HK-2 (cell line): ENCODE measurements around the gene SLC2A9.
A peak's percentile ranks its signal among the peaks of the same experiment; 100 is the strongest.

Experiments used
- DNase-seq: peaks from one replicate; pipeline ENCODE4 v3.0.0-alpha.2; 2018; ENCODE audit not compliant: unreplicated experiment

SLC2A9 gene

DNA sequence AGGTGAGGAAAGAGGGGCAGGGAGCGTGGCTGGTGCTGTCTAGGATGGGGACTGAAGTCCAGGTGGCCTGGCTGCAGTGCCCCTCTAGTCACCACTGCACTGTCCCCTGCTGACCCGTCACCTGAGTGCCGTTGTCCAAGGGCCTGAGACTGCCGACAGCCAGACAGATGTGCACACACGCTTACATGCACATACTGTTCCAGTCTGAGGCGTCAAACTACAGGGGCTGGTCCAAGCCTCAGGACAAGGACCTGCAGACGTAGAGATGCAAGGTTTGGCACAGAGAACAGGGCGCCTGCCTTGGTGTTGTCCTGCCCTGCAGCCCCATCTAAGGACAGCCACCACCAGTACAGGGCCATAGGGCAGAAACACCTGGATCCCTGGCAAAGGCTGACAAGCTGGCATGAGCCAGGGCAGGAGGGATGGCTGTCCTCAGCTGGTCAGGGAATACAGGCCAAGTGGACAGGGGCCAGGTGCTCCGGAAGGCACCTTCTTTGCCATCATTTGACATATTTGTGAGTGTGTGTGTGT lies 1.7 kb downstream of the SLC2A9 start:
- no peak for DNase-seq

DNA sequence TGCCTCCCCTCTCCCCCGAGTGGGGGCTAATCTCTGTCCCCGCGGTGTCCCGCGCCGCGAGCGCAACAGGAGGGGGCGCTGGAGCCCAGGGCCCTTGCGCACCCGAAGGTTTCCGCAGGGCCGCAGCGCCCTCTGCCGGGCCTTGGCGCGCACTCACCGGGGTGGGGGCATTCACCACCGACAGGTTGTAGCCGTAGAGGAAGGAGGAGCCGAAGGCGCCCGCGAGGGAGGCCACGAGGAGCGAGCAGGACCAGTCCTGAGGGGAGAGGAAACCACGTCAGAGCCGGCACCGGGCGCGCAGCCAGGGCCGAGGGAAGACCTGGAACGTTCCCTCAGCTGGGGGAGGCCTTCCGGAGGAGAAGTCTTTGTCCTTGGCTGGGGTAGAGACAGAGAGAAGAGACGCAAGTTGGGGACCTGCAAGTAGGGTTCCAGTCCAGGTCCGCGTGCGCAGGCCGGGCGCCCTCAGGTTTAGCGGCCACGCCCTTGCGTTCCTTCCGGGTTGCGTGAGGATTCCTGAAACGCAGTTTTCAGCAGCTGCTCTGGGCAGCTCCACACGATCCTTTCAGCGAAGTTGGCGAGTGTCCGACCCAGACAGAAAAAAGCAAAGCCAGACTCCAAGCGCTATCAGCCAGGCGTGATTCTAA lies 2.4 kb downstream of the SLC2A9 start:
- DNase-seq: peak; percentile 98

DNA sequence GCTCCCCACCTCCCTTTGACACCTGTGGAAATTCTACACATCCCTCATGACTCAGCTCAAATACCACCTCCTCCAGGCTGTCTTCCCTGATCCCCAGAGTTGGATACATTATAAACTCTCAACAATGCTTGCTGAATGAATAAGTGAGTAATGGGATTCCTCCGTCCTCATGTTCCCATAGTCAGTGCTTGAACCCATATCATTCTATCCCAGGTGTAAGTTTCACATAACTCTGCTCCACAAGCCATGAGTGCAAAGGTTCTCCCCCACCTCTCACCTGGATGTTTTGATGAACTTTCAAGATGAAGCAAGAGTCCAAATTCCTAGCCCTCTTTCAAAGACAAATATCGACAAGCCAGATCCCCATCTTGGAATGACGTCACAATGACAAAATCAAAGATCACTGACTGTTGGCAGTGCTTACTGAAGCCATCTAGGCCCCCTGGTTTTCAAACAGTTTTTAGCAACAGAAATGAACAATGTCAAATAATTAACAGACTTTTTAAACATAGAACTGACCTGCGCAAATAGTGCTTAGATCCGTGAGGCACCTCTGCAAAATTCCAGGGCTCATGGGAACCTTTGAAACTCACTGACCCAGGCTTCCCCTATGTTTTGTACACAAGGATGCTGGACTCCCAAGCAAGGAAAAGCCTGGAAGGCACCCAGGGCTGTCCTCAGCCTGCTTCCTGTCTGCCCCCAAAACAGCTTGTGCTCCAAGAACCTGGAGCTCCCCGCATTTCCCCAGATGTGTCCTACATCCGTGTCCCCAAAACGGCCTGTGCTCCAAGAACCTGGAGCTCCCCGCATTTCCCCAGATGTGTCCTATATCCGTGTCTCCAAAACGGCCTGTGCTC lies 4.0 kb downstream of the SLC2A9 start:
- DNase-seq: no peak

DNA sequence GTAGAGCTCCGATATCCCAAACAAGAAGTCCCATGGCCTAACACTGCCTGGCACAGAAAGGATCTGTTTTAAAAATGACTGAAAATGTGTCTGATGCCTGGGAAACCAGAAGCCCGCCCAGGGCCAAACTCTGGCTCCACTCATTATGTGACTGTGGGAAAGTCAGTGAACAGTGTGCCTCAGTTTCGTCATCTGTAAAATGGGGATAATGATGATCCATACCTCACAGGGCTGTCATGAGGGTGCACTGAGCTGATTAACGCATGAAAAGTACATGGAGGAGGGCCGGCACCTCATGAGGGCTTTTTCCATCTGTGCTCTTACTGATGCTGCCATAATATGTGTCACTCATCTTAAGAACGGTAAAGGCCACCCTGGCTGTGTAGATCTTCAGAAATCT lies 5.1 kb downstream of the SLC2A9 start:
- DNase-seq: no peak

DNA sequence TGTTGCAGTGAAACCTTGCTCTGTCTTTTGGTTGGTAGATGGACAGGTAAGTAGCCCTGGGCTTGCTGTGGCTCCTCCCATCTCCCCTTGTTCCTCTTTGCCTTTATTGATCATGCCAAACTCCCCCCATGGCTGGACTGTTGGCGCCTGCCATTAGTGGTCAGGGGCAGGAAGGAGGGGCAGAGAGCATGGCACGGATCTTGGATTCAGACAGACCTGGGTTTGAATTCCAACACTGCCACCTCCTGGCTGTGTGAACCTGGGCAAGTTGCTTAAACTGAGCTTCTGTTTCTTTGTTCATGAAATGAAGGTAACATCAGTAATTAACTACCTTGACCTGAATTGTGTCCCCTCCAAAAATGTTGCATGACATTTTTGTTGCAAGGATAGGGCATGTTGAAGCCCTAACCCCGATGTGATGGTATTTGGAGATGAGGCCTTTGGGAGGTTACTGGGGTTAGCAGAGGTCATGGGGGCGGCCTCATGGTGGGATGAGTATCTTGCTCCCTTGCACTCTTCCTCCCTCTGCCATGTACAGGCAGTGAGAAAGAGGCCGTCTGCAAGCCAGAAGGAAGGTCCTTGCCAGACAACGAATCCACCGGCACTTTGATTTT lies 6.0 kb downstream of the SLC2A9 start:
- peak; percentile 56 for DNase-seq

DNA sequence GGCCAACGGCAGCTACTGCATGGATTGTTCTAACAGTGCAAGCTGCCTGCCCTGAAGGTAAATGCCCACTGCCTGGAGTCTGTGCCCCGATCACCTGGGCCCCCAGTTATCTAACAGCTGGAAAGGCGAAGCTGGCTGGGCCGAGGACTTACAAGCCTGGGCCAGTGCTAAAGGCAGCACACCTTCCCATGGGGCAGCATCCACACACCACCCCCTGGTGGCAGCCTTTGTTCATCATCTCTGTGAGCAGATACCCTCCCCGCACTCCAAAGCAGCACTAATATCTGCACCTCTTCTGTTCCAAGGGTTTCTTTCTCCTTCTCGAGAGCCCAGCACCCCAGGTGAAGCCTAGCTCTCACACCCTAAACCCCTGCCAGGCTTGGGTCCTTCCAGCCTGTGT lies 7.6 kb downstream of the SLC2A9 start:
- peak; percentile 56 for DNase-seq

DNA sequence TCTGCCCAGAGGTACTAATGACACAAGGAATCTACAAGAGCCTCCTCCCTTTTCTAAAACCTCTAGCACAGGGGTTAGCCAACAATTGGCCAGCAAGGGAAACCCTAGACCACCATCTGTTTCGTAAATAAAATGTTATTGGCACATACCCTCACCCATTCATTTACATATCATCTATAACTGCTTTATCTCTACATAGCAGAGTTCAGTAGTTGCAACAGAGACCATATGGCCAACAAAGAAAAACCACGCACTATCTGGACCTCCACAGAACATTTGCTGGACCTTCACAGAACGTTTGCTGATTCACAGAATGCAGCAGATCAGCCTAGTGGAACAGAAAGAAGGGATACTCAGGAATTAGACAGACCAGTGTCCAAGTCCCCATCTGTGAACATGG lies 9.4 kb downstream of the SLC2A9 start:
- DNase-seq: no peak

DNA sequence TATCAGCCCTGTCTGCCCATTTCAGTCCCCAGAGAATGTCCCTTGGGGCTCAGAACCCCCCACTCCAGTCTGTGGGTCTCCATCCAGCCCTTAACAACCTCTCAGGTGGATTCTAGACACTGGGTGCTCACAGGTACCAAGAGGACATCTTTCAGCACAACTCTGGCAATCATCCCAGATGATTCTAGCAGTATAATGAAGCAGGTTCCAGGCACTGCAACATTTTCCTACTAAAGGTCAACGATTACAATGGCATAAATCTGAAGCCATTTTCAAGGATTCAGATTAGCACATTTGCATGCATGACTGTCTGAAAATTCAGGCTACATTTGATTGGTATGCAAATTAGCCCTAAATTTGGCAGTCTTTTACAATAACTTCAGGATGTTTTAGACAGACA lies 10.0 kb downstream of the SLC2A9 start:
- DNase-seq: no peak

DNA sequence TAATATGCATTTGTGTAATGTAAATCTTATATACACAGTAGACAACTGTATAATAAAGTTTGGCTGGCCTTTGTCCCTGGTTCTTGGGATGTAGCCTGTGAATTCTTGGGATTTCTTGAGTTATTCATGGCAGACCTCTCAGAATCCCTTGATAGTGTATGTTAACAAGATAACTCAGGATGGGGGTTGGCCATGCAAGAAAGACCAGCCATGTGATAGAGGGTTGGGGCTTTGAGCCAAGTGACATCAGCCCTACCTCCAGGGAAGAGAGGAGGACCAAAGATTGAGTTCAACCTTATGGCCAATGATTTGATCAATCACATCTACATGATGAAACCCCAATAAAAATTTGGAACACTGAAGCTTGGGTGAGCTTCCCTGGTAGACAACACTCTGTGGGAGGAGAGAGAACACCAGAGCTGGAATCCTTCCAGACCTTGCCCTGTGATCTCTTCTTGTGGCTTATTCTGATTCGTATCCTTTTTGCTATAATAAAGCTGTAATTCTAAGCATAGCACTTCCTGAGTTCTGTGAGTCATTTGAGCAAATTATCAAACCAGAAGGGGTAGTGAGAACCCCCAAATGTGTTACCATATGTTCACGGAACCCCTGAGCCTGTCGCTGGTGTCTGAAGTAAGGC lies 11.3 kb downstream of the SLC2A9 start:
- DNase-seq: no peak

DNA sequence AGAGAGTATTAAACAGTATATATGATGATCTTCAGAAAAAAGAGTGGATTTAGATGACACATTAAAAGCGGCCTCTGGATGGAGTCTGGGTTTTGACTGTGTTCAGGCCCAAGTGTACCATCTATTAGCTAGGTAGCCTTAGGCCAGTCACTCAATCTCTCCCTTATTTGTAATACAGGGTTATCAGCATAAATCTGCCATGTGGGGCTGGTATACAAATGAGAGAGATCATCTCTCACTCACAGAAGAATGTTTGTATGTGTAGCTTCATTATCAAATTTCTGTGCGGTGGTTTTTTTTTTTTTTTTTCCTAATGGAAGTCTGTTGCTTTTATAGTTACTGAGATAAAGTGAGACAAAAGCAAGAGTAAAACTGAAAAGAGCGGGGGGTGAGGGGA lies 12.7 kb downstream of the SLC2A9 start:
- DNase-seq: no peak

DNA sequence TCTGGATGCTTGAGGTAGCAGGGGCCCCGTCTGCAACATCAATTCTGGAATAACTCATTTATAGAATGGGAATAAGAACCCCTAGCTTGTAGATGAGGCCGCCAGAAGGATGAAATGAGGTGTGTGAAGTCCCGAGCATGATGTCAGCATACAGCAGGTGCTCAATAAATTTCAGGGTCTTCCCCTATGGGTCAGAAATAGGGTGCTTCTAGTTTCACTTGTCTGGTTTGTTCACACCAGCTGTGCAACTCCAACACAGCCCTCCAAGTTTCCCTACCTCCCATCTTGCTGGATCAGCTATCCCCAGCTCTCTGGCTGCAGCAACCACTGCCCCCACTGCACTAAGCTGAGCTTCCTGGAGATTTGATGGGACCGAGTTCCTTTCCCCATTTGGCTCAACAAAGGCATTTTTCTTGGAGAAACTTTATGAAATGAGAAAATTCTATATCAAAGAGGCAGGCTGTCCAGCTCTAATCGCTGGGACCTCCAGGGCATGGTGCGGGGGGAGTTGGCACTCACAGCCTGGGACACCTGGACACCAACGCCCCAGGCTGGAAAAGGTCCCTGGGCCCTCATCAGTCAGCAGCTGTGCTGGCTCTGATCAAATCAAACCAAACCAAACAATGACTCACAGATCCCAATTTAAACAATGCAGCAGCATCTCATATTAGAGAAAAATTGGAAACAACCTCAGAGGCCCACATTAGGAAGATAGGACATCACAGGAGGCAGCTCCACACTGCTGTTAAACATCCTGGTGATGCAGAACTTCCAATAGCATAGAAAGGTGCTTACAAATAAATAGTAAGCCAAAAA lies 13.3 kb downstream of the SLC2A9 start:
- DNase-seq: no peak

DNA sequence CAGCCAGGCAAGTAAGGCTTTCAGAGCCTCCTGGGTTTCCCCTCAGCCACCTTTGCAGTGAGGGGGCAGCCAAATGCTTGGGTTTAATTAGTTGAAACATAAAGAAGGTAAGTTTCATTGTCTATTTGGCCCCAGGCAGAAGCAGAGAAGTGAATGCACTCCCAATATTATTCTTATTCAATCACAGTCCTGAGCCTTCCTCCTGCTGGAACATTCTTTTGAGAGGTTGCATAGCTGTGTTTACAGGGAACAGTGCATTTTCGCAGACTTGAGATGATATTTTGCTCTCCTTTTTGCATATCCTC lies 13.9 kb downstream of the SLC2A9 start:
- no peak for DNase-seq

DNA sequence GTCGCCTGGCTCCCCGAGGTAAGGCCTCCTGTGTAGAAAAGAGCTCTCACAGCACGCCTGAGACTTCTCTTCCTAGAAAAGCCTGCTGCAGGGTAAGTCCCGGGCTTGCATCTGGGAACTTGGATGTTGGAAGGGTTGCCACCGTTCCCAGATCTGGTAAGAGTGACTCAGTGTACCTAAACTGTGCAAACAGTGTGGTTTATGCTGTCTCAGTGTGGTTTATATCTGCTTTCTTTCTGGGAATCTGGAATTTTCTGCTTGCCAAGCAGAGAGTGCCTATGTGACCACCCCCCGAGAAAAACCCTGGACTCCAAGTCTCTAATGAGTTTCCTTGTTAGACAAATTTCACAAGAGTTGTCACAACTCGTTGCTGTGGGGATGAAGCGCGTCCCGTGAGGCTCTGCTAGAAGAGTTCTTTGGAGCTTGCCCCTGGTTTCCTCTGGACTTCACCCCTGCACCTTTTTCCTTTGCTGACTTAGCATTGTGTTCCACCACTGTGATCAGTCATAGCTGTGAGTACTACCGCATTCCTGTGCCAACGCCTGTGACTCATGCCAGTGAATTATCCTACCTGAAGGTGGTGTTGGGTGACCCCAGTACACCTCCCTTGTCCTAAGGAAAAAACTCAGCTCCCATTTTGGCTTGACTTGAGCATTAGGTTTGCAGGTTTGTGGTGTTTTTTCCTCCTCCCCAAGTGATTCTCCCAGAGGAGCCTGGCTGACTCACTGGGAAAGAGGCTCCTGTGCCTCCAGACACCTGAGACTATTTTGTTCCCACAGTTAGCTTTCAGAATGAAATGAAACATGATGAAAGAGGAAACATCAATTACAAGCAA lies 14.5 kb downstream of the SLC2A9 start:
- DNase-seq: peak; percentile 75

DNA sequence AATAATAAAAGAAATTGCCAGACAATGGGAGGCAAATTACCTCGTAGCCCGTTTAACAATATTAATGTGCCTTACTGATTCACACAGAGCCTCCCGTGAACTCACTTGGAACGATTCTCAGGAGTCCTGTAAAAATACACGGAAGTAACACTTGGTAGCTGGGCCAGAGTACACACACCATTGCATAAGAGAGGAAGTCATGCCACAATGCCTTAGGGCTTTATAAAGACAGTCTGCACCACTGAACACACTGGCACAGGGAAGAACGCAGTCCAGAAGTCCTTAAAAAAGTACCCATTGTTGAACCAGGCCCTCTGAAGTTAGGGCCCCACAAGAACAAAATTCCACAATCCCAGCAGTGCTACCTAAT lies 15.1 kb downstream of the SLC2A9 start:
- peak; percentile 51 for DNase-seq

DNA sequence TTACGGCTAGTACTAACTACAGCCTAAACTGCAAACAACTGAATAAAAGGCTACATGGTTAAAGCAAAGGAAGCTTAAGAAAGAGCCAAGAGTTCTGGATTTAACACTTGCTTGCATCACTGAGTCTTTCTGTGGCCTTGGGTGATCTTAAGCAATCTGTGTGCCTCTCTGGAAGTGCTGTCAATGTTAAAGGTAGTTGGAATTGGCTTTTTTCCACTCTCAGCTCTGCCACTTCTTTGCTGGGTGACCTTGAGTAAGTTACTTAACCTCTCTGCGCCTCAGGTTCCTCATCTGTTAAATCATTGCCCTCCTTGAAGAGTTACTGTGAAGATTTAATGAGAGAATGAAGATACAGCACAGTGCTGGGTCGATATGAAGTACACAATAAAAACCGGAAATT lies 15.7 kb downstream of the SLC2A9 start:
- no peak for DNase-seq

DNA sequence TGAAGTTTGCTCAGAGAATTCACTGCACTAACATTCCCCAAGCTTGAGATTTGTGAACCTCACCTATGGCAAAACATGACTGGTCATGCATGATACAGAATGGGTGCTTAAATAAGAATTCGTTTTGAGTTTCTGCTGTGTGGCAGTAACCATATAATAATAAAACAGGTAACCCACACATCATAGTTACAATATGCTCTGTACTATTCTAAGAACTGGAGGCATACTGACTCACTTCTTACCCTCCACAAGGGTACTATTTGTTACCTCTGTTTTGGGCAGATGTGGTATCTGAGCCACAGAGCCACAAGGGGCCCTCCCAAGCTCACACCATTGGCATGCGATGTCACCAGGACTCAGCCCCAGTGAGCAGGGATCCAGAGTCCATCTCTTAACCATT lies 17.6 kb downstream of the SLC2A9 start:
- no peak for DNase-seq

DNA sequence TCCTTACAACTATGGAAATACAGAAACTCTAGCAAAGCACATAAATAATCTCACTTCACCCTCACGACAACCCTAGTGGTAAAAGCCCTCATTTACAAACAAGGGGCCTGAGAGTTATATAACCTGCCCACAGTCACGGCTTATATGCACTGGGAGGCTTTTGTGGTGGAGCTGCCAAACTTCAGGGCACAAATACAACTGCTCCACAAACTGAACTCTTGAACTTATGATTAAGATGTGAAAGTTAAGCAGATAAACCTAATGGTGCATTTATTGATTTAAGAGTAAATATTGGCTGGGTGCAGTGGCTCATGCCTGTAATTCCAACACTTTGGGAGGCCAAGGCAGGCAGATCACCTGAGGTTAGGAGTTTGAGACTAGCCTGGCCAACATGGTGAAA lies 19.0 kb downstream of the SLC2A9 start:
- DNase-seq: no peak

DNA sequence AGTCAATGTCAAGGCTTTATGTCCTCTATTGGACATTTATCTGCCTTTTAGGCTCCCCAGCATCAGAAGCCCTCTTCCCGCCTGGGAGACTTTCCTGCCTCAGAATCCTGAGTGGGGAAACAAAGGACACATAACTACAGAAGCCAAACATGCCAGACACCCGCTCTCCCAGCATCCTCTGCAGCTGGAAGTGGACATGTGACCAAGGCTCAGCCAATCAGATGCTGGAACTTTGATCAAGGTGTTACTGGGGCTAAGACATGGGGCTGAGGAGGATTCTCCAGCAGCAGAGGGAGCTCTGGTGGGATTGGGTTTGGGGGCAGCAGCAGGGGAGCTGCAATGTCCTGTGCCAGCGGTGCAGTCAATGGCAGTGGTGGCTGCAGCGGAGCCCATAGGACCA lies 19.5 kb downstream of the SLC2A9 start:
- DNase-seq: no peak

DNA sequence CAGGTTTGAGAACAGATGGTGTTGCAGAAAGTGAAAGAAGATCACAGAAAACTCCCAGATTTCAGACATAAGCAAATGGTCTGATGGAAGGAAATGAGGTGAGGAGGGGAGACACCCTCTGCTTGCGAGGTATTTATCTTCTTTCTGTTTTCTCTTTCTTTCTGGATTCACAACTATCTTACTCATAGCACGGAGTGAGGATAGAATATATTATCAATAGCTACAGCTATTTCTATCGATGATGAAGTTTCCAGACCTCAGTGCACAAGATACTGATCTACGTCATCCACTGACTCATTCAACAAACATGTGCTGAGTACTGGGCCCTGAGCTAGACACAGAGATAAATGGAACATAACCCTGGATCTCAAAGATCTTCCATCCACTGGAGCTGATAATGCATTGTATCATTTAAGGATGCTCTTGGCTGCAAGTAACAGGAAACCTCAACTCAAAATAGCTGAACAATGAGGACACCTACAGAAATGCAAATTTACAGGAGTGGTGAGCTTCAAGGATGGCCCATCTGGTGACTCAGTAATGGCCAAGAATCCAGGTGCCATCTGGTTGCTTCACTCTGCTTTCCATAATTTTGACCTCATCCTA lies 21.2 kb downstream of the SLC2A9 start:
- DNase-seq: no peak

DNA sequence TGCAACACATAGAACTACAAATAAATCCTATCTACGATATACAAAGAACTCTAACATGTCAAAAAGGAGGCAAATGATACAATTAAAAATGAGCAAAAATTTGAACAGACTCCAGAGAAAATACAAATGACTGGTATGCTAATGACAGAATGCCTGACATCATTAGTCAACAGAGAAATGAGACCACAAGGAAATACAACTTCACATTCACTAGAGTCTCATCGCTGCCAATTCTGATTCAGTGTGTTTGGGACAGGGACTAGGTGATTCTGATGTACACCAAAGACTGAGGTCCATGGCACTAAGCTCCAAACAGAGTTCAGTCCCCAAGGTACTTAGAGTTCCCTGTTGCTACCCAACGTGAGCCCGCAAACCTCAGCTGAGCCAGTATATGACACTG lies 23.4 kb downstream of the SLC2A9 start:
- no peak for DNase-seq
